A549 (cell line): ENCODE measurements around the gene JARID2.

Experiments
- CTCF ChIP-seq: fragments of >200 bp; sonication (Bioruptor Twin); formaldehyde crosslinking; IDR thresholded peaks from 3 replicates; pipeline ENCODE4 v1.5.1; 2016
- PHF8 ChIP-seq: fragments of 200-600 bp; sonication (generic); IDR thresholded peaks from 2 replicates; pipeline ENCODE4 v1.6.1; 2016; ENCODE audit warnings: low read depth, mild to moderate bottlenecking, antibody characterized with exemption, moderate library complexity, borderline replicate concordance
- RAD21 ChIP-seq, 2 experiments: fragments of >200 bp in 1 of 2; sonication (Bioruptor Twin) in 1 of 2; formaldehyde crosslinking in 1 of 2; IDR thresholded peaks in 1 of 2; conservative IDR thresholded peaks in 1 of 2; 2 replicates in 1 of 2; 3 replicates in 1 of 2; pipeline ENCODE4 v1.6.1; 2012 to 2018; ENCODE audit warnings: inconsistent platforms in 1 of 2
- SMC3 ChIP-seq: fragments of >200 bp; sonication (Bioruptor Twin); formaldehyde crosslinking; IDR thresholded peaks from 3 replicates; pipeline ENCODE4 v1.6.1; 2018; ENCODE audit warnings: inconsistent platforms

- TF ChIP-seq CTCF (no peak), PHF8 (no peak), SMC3 (no peak), RAD21 (conservative IDR thresholded peaks at IDR 0.05 in 1 of 2, IDR thresholded peaks at IDR 0.05 in 1 of 2) (no peak)
These were observed 95.6 kb downstream of the JARID2 start for GRCh38 chr6:15341311-15342001.
